Activated T-helper 1 cell treated with Interleukin-2 at 50 U/mL for 16 hours (primary cell): Measurements from ENCODE around the gene TACO1.

Experiments
- DNase-seq: peaks from one replicate; pipeline ENCODE4 v3.0.0-alpha.2; 2020; ENCODE audit warnings: low read depth

TACO1 gene

GRCh38 chr17:63640038-63640437 is 39.3 kb downstream of the TACO1 start:
- DNase-seq: no peak

DNA sequence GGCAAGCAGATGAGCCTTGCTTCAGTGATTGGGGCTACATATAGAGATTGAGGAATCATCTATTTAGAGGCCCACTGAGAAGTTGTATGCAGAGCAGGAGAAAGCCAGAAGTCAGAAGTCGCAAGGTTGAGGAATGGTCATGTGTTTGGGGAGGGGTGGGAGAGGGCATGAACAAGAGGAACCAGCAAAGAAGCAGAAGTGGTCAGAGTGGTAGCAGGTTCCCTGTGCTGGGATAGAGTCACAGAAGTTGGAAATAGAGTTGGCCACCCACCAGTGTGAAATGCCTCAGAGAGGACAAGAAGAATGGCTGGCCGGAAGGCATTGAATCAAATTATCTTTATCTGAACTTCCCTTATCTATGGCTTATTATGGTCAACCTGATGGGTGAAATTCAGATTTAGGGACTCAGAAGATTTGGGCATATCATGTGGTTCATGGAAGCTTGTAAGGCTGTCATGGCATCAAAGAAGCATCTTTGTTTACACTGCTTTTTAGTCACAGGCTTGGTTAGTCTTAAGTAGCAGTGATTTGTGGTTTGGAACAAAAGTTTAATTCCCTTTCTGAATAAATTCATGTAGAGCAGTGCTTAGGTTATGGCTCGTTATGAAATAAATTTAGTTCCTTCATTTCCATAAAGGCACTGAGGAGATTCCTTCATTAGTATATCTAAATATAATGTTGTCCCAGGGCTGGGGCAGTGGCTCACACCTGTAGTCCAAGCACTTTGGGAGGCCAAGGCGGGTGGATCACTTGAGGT is 41.2 kb downstream of the TACO1 start:
- DNase-seq: no peak

DNA sequence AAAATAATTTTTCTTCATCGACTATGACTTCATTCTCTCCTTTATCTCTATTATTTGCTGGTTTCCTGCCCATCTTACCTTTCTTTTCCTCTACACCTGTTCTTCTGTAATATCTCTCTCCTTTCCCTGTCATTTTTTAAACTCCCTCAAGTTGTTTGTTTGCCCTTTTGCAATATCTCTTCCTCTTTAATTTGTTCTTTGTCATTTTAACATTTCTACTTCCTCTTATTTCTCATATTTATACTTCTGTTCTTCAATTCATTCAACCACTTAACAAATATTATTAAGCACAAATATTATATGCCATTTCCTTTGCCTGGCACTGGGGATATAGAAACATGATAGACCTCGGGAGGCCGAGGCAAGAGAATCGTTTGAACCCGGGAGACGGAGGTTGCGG is 44.2 kb downstream of the TACO1 start:
- no peak for DNase-seq

DNA sequence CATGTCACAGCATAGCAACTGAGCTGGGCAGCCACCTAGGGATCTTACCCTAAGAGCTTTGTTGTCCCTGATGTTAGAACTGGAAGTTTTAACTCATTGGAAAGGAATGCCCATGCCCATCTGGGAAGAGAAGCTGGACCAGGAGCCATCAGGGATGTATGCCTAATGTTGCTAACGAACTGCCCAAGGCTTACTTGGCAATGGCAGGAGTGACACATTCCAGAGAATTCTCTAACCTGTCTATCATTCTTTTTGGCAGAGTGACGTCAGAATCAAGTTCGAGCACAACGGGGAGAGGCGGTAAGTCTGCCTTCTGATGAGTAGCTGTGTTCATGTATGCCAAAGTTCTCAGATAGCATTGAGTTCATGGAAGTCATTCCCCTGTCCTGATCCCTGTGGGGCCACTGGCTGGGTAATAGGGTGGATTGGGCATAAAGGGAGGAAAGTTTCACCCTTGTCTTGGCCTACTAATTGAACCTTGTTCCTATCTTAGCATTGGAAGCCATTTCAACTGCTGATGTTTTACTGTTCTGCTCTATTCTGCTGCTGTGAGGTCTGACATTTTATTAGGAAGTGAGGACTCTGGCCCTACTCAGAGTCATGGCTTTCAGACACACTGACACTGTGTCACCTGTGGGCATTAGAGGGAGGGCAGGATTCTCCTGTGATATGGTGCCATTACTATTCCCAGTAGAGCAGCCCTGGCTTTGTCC is 45.2 kb downstream of the TACO1 start:
- no peak for DNase-seq

DNA sequence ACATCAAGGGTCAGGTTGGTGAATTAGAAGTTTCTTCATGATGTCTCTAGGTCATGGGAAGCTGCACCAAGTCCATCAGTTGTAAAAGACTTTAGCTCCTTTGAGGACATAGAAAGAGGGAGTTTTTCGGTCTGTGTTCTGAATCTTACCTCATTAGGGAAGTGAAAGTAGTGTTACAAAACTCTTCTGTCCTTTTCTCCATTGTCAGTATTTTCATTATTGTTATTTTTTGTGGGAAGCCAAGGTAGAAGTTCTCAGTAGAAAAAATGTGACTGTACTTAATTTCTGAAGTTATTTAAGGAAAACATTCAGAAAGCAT is 45.8 kb downstream of the TACO1 start:
- no peak for DNase-seq

DNA sequence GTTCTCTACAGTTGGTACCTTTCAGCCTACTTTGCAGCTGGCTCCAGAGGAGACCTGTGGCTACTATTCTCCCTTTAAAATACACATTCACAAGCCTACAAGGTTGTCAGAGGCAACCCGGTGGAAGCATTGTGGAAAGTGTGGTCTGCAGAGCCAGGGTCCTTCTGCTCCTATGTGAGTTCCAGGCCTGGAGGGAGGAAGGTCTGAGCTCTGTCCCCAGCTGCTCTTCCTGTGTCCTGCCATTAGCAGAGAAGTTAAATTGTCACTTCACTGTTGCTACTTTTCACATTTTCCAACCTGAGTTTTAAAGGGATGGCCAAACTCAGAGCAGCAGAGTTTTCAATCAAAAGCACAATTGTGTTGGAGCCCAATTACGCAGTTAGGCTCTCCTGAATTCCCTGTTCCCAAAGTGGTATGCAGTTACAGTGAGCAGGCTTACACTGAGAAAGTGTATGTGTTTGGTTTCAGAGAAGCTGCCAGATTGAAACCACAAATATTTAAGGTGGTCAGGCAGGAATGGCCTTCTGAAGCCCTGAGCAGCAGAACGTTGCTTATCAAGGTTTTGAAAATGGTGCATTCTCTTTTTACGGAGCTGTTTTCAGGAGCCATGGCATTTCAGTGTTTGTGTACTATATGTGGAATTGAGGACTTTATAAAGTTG is 46.5 kb downstream of the TACO1 start:
- no peak for DNase-seq

DNA sequence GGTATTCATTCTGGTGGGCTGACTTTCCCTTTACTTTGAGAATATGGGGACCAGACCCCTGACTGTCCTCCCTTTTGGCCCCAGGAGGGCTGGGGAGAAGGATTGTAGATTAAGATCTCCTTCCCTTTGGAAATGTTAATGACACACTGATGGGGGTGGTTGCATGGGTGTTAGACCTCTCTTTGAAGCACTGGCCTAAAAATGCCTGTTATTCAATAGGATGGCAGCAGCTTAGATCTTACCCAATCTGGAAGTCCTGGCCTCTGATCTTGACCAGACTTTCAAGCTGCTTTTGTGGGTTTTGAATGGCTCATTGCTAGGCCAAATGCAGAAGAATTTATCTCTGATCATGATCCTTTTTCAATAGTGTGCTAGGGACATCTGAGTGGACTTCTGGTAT is 47.2 kb downstream of the TACO1 start:
- DNase-seq: no peak

GRCh38 chr17:63649813-63650212 is 49.1 kb downstream of the TACO1 start:
- DNase-seq: no peak

DNA sequence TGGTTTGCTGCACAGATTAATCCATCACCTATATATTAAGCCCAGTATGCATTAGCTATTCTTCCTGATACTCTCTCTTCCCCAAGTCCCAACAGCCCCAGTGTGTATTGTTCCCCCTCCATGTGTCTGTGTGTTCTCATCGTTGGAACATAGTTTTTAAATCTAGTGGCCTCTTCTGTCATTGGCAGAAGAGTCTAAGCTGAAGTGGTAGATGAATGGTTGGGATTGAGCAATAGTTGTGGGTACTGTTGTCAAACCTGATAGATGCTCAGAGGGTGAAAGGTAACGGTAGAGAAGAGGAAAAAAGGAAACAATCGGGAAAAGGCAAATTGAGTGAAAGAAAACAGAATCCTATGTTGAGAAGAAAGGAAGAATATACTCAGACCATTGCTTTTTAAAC is 51.4 kb downstream of the TACO1 start:
- DNase-seq: no peak

DNA sequence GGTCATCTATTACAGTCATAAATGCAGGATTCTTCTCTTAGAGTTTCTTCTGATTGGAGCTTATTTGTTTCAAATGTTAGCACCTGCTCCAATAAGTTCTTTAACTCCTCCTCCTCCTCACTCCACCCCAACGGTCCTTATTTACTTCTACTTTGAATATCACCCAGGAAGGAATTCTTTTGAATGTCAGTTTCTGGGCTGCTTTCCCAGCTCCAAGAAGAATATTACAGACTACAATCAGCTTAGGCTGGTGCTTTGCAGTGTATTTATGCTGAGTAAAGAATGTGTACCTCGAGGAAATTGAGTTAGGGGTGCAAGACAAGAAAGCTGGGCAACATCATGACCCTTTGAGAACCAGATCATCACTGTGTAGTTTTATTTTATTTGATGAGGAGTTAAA is 52.4 kb downstream of the TACO1 start:
- no peak for DNase-seq

DNA sequence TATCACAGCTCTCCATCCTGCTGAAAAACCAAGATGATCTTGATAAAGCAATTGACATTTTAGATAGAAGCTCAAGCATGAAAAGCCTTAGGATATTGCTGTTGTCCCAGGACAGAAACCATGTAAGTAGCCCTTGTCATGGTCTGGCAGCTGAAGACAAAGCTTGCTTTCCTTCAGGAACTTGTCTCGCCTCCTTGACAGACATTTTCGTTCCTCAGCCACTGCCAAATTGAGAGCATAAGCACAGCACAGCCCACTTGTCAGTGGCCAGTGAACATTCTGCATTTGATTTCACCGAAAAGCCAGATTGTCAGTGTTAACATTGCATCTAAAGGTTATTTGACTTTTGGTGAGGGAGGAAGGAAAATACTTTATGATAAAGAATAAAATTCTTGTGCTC is 57.1 kb downstream of the TACO1 start:
- DNase-seq: no peak
